HEK293 (cell line): ENCODE data around the gene TMA7B.

Source experiments
- BCL11A ChIP-seq: fragments of 450-650 bp; formaldehyde crosslinking; IDR thresholded peaks from 2 replicates; pipeline ENCODE4 v1.5.1; 2016; ENCODE audit warnings: low read depth, missing biosample characterization, missing genetic modification characterization
- CTCF ChIP-seq: fragments of 450-650 bp; formaldehyde crosslinking; IDR thresholded peaks from 2 replicates; pipeline ENCODE4 v1.5.1; 2016; ENCODE audit warnings: missing biosample characterization, missing genetic modification characterization
- SP2 ChIP-seq: fragments of 450-650 bp; formaldehyde crosslinking; IDR thresholded peaks from 2 replicates; pipeline ENCODE4 v1.5.1; 2016; ENCODE audit warnings: missing biosample characterization, missing genetic modification characterization
- SP7 ChIP-seq: fragments of 450-650 bp; formaldehyde crosslinking; IDR thresholded peaks from 2 replicates; pipeline ENCODE4 v1.5.1; 2016; ENCODE audit warnings: missing biosample characterization, missing genetic modification characterization
- ZBTB6 ChIP-seq: fragments of 450-650 bp; formaldehyde crosslinking; IDR thresholded peaks from 2 replicates; pipeline ENCODE4 v1.5.1; 2017; ENCODE audit warnings: missing biosample characterization, missing genetic modification characterization
- ZBTB7A ChIP-seq: fragments of 450-650 bp; formaldehyde crosslinking; IDR thresholded peaks from 2 replicates; pipeline ENCODE4 v1.5.1; 2016; ENCODE audit warnings: low read depth, missing biosample characterization, missing genetic modification characterization
- ZFP3 ChIP-seq: fragments of 450-650 bp; formaldehyde crosslinking; IDR thresholded peaks from 2 replicates; pipeline ENCODE4 v1.5.1; 2016; ENCODE audit warnings: low read depth, missing biosample characterization, missing genetic modification characterization
- ZNF138 ChIP-seq: fragments of 450-650 bp; formaldehyde crosslinking; IDR thresholded peaks from 2 replicates; pipeline ENCODE4 v1.5.1; 2016; ENCODE audit warnings: missing biosample characterization, missing genetic modification characterization, borderline replicate concordance
- ZNF362 ChIP-seq: fragments of 450-650 bp; formaldehyde crosslinking; IDR thresholded peaks from 2 replicates; pipeline ENCODE4 v1.5.1; 2016; ENCODE audit warnings: missing biosample characterization, missing genetic modification characterization
- ZNF398 ChIP-seq: fragments of 450-650 bp; formaldehyde crosslinking; IDR thresholded peaks from 2 replicates; pipeline ENCODE4 v1.5.1; 2017; ENCODE audit warnings: missing biosample characterization, missing genetic modification characterization
- ZNF473 ChIP-seq: fragments of 450-650 bp; formaldehyde crosslinking; IDR thresholded peaks from 2 replicates; pipeline ENCODE4 v1.5.1; 2017; ENCODE audit warnings: missing biosample characterization, missing genetic modification characterization
- ZNF558 ChIP-seq: fragments of 450-650 bp; formaldehyde crosslinking; IDR thresholded peaks from 2 replicates; pipeline ENCODE4 v1.5.1; 2016; ENCODE audit warnings: missing biosample characterization, missing genetic modification characterization
- ZNF580 ChIP-seq: fragments of 450-650 bp; formaldehyde crosslinking; IDR thresholded peaks from 2 replicates; pipeline ENCODE4 v1.5.1; 2016; ENCODE audit warnings: missing biosample characterization, missing genetic modification characterization
- ZNF585B ChIP-seq: fragments of 450-650 bp; formaldehyde crosslinking; IDR thresholded peaks from 2 replicates; pipeline ENCODE4 v1.5.1; 2016; ENCODE audit warnings: missing biosample characterization, missing genetic modification characterization

- TF ChIP-seq ZNF585B (tag by site-specific recombination), result no peak
- TF ChIP-seq ZBTB7A (tag by site-specific recombination), result no peak
- no peak for TF ChIP-seq CTCF (tag by site-specific recombination)
- TF ChIP-seq ZBTB6, result no peak
- no peak for TF ChIP-seq ZNF580
- no peak for TF ChIP-seq SP7 (tag by site-specific recombination)
- no peak for TF ChIP-seq ZNF473 (tag by site-specific recombination)
- TF ChIP-seq BCL11A, result no peak
- TF ChIP-seq ZNF398, result no peak
- no peak for TF ChIP-seq ZNF138 (tag by site-specific recombination)
- TF ChIP-seq ZNF558 (tag by site-specific recombination), result no peak
- no peak for TF ChIP-seq SP2
- no peak for TF ChIP-seq ZFP3 (tag by site-specific recombination)
- TF ChIP-seq ZNF362, result no peak
Observed at GRCh38 chr22:39943337-39943736, 16.9 kb upstream of the TMA7B start.
